Activated naive CD8-positive, alpha-beta T cell (primary cell): Measurements from ENCODE around the gene PCNX3.

Experiments
- H3K27ac Mint-ChIP-seq: one replicate; pipeline ENCODE4 v1.8.0; 2021; ENCODE audit warnings: mixed read lengths
- H3K27me3 Mint-ChIP-seq: one replicate; pipeline ENCODE4 v1.8.0; 2021; ENCODE audit warnings: mixed read lengths
- H3K36me3 Mint-ChIP-seq: one replicate; pipeline ENCODE4 v1.8.0; 2021; ENCODE audit warnings: mixed read lengths
- H3K4me1 Mint-ChIP-seq: one replicate; pipeline ENCODE4 v1.8.0; 2021; ENCODE audit warnings: low read depth, mixed read lengths
- H3K4me3 Mint-ChIP-seq: one replicate; pipeline ENCODE4 v1.8.0; 2021; ENCODE audit warnings: mild to moderate bottlenecking, mixed read lengths
- H3K9me3 Mint-ChIP-seq: one replicate; pipeline ENCODE4 v1.8.0; 2021; ENCODE audit warnings: low read depth, mixed read lengths

PCNX3 gene

GRCh38 chr11:65615229-65615949 lies at the start of gene PCNX3:
Gene PCNX3, plus strand, starts transcription at chr11:65615776. Its CDS starts 536 bp downstream, at chr11:65616312.
- Mint-ChIP-seq H3K4me1 (peaks cover 39% of the 10 kb centered on the region), H3K9me3 (no peaks in the 10 kb centered on the region), H3K27me3 (no peaks in the 10 kb centered on the region), H3K4me3 (peak within 1 kb of the TSS; percentile 98), H3K27ac (peak within 1 kb of the TSS; percentile 97), H3K36me3 (peaks cover 5% of the 10 kb centered on the region)

GRCh38 chr11:65569164-65569972 lies 46.2 kb upstream of the PCNX3 start:
- H3K36me3 Mint-ChIP-seq = peaks cover 8% of the 10 kb centered on the region
- H3K27me3 Mint-ChIP-seq = no peaks in the 10 kb centered on the region
- H3K27ac Mint-ChIP-seq = peak overlapping the region; percentile 99

GRCh38 chr11:65569973-65570918 lies 45.3 kb upstream of the PCNX3 start, which contains the start of gene ZNRD2:
Gene ZNRD2, plus strand, starts transcription at chr11:65570477. Its CDS starts 15 bp downstream, at chr11:65570492.
- peaks cover 8% of the 10 kb centered on the region for H3K36me3 Mint-ChIP-seq
- H3K4me1 Mint-ChIP-seq = peaks cover 65% of the 10 kb centered on the region
- no peaks in the 10 kb centered on the region for H3K9me3 Mint-ChIP-seq
- H3K27me3 Mint-ChIP-seq = no peaks in the 10 kb centered on the region
- H3K4me3 Mint-ChIP-seq = peak within 1 kb of the TSS; percentile 99
- peak within 1 kb of the TSS; percentile 99 for H3K27ac Mint-ChIP-seq

More at GRCh38 chr11:65569164-65569972, 46.2 kb upstream of the PCNX3 start:
- H3K4me3 Mint-ChIP-seq = peak overlapping the region; percentile 99
- H3K4me1 Mint-ChIP-seq = peaks cover 65% of the 10 kb centered on the region
- H3K9me3 Mint-ChIP-seq = no peaks in the 10 kb centered on the region

GRCh38 chr11:65571420-65571819 lies 44.2 kb upstream of the PCNX3 start:
- Mint-ChIP-seq H3K36me3 (peaks cover 8% of the 10 kb centered on the region), H3K4me1 (peaks cover 58% of the 10 kb centered on the region), H3K27ac (peak overlapping the region; percentile 83), H3K4me3 (peak overlapping the region; percentile 99), H3K27me3 (no peaks in the 10 kb centered on the region), H3K9me3 (no peaks in the 10 kb centered on the region)

GRCh38 chr11:65571940-65572339 lies 43.6 kb upstream of the PCNX3 start:
- H3K27me3 Mint-ChIP-seq = no peaks in the 10 kb centered on the region
- H3K4me3 Mint-ChIP-seq = peak overlapping the region; percentile 99
- H3K36me3 Mint-ChIP-seq = peaks cover 8% of the 10 kb centered on the region
- peaks cover 58% of the 10 kb centered on the region for H3K4me1 Mint-ChIP-seq
- H3K9me3 Mint-ChIP-seq = no peaks in the 10 kb centered on the region
- H3K27ac Mint-ChIP-seq = peak overlapping the region; percentile 83

- Mint-ChIP-seq H3K27me3 (no peaks in the 10 kb centered on the region), H3K4me1 (peaks cover 54% of the 10 kb centered on the region), H3K4me3 (peak within 1 kb of the TSS; percentile 99)
Observed at GRCh38 chr11:65572356-65573051, 43.1 kb upstream of the PCNX3 start, which contains the start of gene FAM89B. Gene FAM89B, plus strand, starts transcription at chr11:65572538. Its CDS starts 132 bp downstream, at chr11:65572670.

GRCh38 chr11:65573391-65574079 lies 42.0 kb upstream of the PCNX3 start:
- Mint-ChIP-seq H3K36me3 (peaks cover 5% of the 10 kb centered on the region), H3K27me3 (no peaks in the 10 kb centered on the region), H3K4me1 (peaks cover 58% of the 10 kb centered on the region), H3K27ac (peak overlapping the region; percentile 84), H3K9me3 (no peaks in the 10 kb centered on the region), H3K4me3 (peak overlapping the region; percentile 87)

More at GRCh38 chr11:65572356-65573051, 43.1 kb upstream of the PCNX3 start, which contains the start of gene FAM89B:
- Mint-ChIP-seq H3K27ac (peak within 1 kb of the TSS; percentile 83), H3K9me3 (no peaks in the 10 kb centered on the region), H3K36me3 (peaks cover 8% of the 10 kb centered on the region)

- Mint-ChIP-seq H3K4me3 (peak overlapping the region; percentile 90), H3K4me1 (peaks cover 54% of the 10 kb centered on the region), H3K27ac (peak overlapping the region; percentile 91), H3K36me3 (peaks cover 5% of the 10 kb centered on the region), H3K27me3 (no peaks in the 10 kb centered on the region), H3K9me3 (no peaks in the 10 kb centered on the region)
Observed at GRCh38 chr11:65574109-65574810, 41.3 kb upstream of the PCNX3 start.

GRCh38 chr11:65574811-65575567 lies 40.6 kb upstream of the PCNX3 start:
- H3K4me1 Mint-ChIP-seq = peaks cover 52% of the 10 kb centered on the region
- peak overlapping the region; percentile 90 for H3K4me3 Mint-ChIP-seq
- no peaks in the 10 kb centered on the region for H3K27me3 Mint-ChIP-seq
- H3K9me3 Mint-ChIP-seq = no peaks in the 10 kb centered on the region
- peak overlapping the region; percentile 91 for H3K27ac Mint-ChIP-seq
- H3K36me3 Mint-ChIP-seq = peaks cover 5% of the 10 kb centered on the region

- H3K27ac Mint-ChIP-seq = peak within 1 kb of the TSS; percentile 91
- H3K36me3 Mint-ChIP-seq = peaks cover 4% of the 10 kb centered on the region
- H3K4me3 Mint-ChIP-seq = peak within 1 kb of the TSS; percentile 90
- H3K4me1 Mint-ChIP-seq = peaks cover 50% of the 10 kb centered on the region
- no peaks in the 10 kb centered on the region for H3K9me3 Mint-ChIP-seq
- H3K27me3 Mint-ChIP-seq = no peaks in the 10 kb centered on the region
Observed at GRCh38 chr11:65575568-65576231, 39.9 kb upstream of the PCNX3 start, which contains the start of gene EHBP1L1. Gene EHBP1L1, plus strand, starts transcription at chr11:65576053. Its CDS starts 250 bp downstream, at chr11:65576303.

GRCh38 chr11:65576232-65576866 lies 39.2 kb upstream of the PCNX3 start:
- Mint-ChIP-seq H3K27me3 (no peaks in the 10 kb centered on the region), H3K27ac (peak overlapping the region; percentile 72), H3K36me3 (peaks cover 4% of the 10 kb centered on the region), H3K4me1 (peaks cover 47% of the 10 kb centered on the region), H3K4me3 (peak overlapping the region; percentile 85), H3K9me3 (no peaks in the 10 kb centered on the region)
